ENCODE measurements around the gene PALMD. TPM values are rescaled to one million over a fixed set of nuclear protein-coding genes. Genes with fewer than 3 reads are reported as not detected.

PALMD gene
- polyA plus RNA-seq, 3 donors, result not detected

DNA sequence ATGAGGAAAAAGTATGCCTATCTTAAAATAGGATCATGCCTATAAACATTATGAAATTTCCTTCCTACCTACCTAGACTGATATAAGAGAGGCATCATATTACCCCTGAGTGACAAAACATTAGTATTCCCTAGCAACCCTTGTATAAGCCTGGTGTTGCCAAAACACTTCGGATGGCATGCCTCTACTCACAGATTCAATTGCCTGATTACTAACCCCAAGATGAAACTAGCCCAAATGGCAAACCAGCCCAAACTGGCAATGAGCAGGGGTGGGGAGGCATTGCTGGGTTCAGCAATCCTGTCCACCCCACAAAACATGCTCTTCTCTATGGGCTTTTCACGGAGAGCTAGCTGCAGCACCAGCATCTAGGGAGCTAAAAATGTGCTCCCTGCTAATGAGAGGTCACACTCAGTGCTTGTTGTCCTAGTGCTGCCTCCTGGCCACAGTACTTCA lies 13.9 kb downstream of the PALMD start:
- H3K27ac ChIP-seq (ENCODE audit: low read depth in 1 of 2, low read length in 2 of 2), result no peak overlapping the region
- H3K4me1 ChIP-seq (ENCODE audit: control insufficient read depth in 1 of 2, insufficient read depth in 2 of 2, low read length in 2 of 2), result no peaks in the 10 kb centered on the region
- DNase-seq, result no peak
- H3K9me3 ChIP-seq (replicated peaks in 1 of 2; ENCODE audit: control insufficient read depth in 1 of 2, insufficient read depth in 1 of 2, low read length in 2 of 2), result no peaks in the 10 kb centered on the region
- 92% methylated on average over 2 of the region's 2 CpGs for WGBS (ENCODE audit: insufficient coverage)
- no peaks in the 10 kb centered on the region for H4K20me1 ChIP-seq (ENCODE audit: insufficient read depth, low read length)
- no peaks in the 10 kb centered on the region for H3K36me3 Mint-ChIP-seq
- peaks cover 0 to 2% (median 0%) of the 10 kb centered on the region in 7 donors for H3K9me3 Mint-ChIP-seq
- peaks cover 0 to 2% of the 10 kb centered on the region in 2 donors for H3K27me3 ChIP-seq (ENCODE audit: control insufficient read depth in 2 of 2, insufficient read depth in 2 of 2, low read length in 2 of 2)
- no peak overlapping the region for H3K9ac ChIP-seq (ENCODE audit: insufficient read depth, low read length, poor library complexity, severe bottlenecking)
- no peak overlapping the region for H3K27ac Mint-ChIP-seq
- no peak overlapping the region for H3K4me3 ChIP-seq (replicated peaks in 1 of 3; ENCODE audit: low read depth in 2 of 3, low read length in 3 of 3)
- intact Hi-C loops (cut with micrococcal nuclease), result no loop called here
- no peak for TF ChIP-seq CTCF (IDR thresholded peaks at IDR 0.05)
- H3K4me1 Mint-ChIP-seq, result peaks cover 2% of the 10 kb centered on the region
- no peaks in the 10 kb centered on the region for H3K36me3 ChIP-seq (replicated peaks in 1 of 2; ENCODE audit: control insufficient read depth in 1 of 2, insufficient read depth in 2 of 2, low read length in 2 of 2)
- no peaks in the 10 kb centered on the region for H3K27me3 Mint-ChIP-seq (ENCODE audit: low read depth in 3 of 3)
- H3K4me2 ChIP-seq (replicated peaks; ENCODE audit: extremely low read depth, low read length, poor library complexity, severe bottlenecking), result no peak overlapping the region
- no peaks in the 10 kb centered on the region for H3K79me2 ChIP-seq (ENCODE audit: insufficient read depth, low read length)
- no peak overlapping the region for H3K4me3 Mint-ChIP-seq
- H2AFZ ChIP-seq (ENCODE audit: insufficient read depth, low read depth, low read length, poor library complexity, severe bottlenecking), result no peak overlapping the region

DNA sequence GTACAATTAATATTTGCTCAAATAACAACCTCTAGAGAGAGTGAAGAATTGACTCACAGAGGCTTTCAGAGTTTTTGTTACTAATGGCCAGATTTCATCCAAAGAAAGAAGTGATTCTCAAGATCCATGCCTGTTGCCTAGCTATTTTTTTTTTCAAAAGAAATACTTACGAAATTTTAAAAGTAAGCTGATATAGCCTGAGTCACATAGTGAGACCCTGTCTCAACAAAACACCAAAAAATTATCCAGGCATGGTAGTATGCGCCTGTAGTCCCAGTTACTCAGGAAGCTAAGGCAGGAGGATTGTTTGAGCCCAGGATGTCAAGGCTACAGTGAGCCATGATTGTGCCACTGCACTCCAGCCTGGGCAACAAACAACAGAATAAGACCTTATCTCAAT lies 14.6 kb downstream of the PALMD start:
- TF ChIP-seq CTCF (IDR thresholded peaks at IDR 0.05), result no peak
- H3K27ac Mint-ChIP-seq, result no peak overlapping the region
- H4K20me1 ChIP-seq (ENCODE audit: insufficient read depth, low read length), result no peaks in the 10 kb centered on the region
- intact Hi-C loops (cut with micrococcal nuclease), result no loop called here
- no peak overlapping the region for H2AFZ ChIP-seq (ENCODE audit: insufficient read depth, low read depth, low read length, poor library complexity, severe bottlenecking)
- WGBS (ENCODE audit: insufficient coverage), result no CpG with 5 or more reads among the region's 2 CpGs
- DNase-seq, result no peak
- H3K27me3 Mint-ChIP-seq (ENCODE audit: low read depth in 3 of 3), result no peaks in the 10 kb centered on the region
- H3K36me3 Mint-ChIP-seq, result no peaks in the 10 kb centered on the region
- no peak overlapping the region for H3K27ac ChIP-seq (ENCODE audit: low read depth in 1 of 2, low read length in 2 of 2)
- H3K9me3 ChIP-seq (replicated peaks in 1 of 2; ENCODE audit: control insufficient read depth in 1 of 2, insufficient read depth in 1 of 2, low read length in 2 of 2), result no peaks in the 10 kb centered on the region
- H3K4me1 ChIP-seq (ENCODE audit: control insufficient read depth in 1 of 2, insufficient read depth in 2 of 2, low read length in 2 of 2), result no peaks in the 10 kb centered on the region
- peaks cover 2% of the 10 kb centered on the region for H3K4me1 Mint-ChIP-seq
- H3K9ac ChIP-seq (ENCODE audit: insufficient read depth, low read length, poor library complexity, severe bottlenecking), result no peak overlapping the region
- H3K4me3 Mint-ChIP-seq, result no peak overlapping the region
- H3K9me3 Mint-ChIP-seq, result peaks cover 0 to 2% (median 0%) of the 10 kb centered on the region in 7 donors
- peaks cover 0 to 2% of the 10 kb centered on the region in 2 donors for H3K27me3 ChIP-seq (ENCODE audit: control insufficient read depth in 2 of 2, insufficient read depth in 2 of 2, low read length in 2 of 2)
- H3K79me2 ChIP-seq (ENCODE audit: insufficient read depth, low read length), result no peaks in the 10 kb centered on the region
- H3K4me2 ChIP-seq (replicated peaks; ENCODE audit: extremely low read depth, low read length, poor library complexity, severe bottlenecking), result no peak overlapping the region
- no peak overlapping the region for H3K4me3 ChIP-seq (replicated peaks in 1 of 3; ENCODE audit: low read depth in 2 of 3, low read length in 3 of 3)
- no peaks in the 10 kb centered on the region for H3K36me3 ChIP-seq (replicated peaks in 1 of 2; ENCODE audit: control insufficient read depth in 1 of 2, insufficient read depth in 2 of 2, low read length in 2 of 2)
